ENCODE results near the gene DNAJC27. TPM values are rescaled to one million over a fixed set of nuclear protein-coding genes. Genes with fewer than 3 reads are reported as not detected.

Gene DNAJC27
- total RNA-seq, 1 experiment from 2014 or later: 2.0 TPM

- no peaks in the 10 kb centered on the region for H3K9me3 ChIP-seq (ENCODE audit: low read length)
- no TSS peak for BruUV-seq (replicated peaks)
- no peak overlapping the region for H3K27ac ChIP-seq (ENCODE audit: low read length)
- H3K9ac ChIP-seq (ENCODE audit: low read length): peak overlapping the region; percentile 75
- H3K36me3 ChIP-seq (ENCODE audit: low read depth, low read length): no peaks in the 10 kb centered on the region
- ChIA-PET CTCF (no interaction called here), POLR2A (ENCODE audit: unreplicated experiment) (no interaction called here)
- H3F3A ChIP-seq (ENCODE audit: low read length, unreplicated experiment): no peaks in the 10 kb centered on the region
- TF ChIP-seq EZH2 (IDR thresholded peaks at IDR 0.05; ENCODE audit: low read length, unreplicated experiment) (no peak), CTCF (conservative IDR thresholded peaks at IDR 0.05; ENCODE audit: low read depth, low read length) (no peak), EZH2phosphoT487 (IDR thresholded peaks at IDR 0.05; ENCODE audit: borderline replicate concordance, low read length) (no peak)
- H4K20me1 ChIP-seq (ENCODE audit: low read length): peaks cover 13% of the 10 kb centered on the region; the same call in 1 of the 2 replicates
- peaks cover 20% of the 10 kb centered on the region for H3K4me1 ChIP-seq (ENCODE audit: insufficient read depth, low read length)
- intact Hi-C loops (cut with micrococcal nuclease): no loop called here
- no peaks in the 10 kb centered on the region for H3K9me2 ChIP-seq (replicated peaks; ENCODE audit: low read length)
- DNase-seq: peak; percentile 54
- peak overlapping the region; percentile 79 for H3K4me3 ChIP-seq (ENCODE audit: low read length)
- no peaks in the 10 kb centered on the region for H3K27me3 ChIP-seq (ENCODE audit: low read length)
- peak overlapping the region; percentile 98 for H3K4me2 ChIP-seq (ENCODE audit: low read length)
- peak overlapping the region; percentile 93 for H2AFZ ChIP-seq (ENCODE audit: low read length)
- peaks cover 39% of the 10 kb centered on the region for H3K79me2 ChIP-seq (ENCODE audit: low read length)
- ATAC-seq: peak; percentile 37
Measured at GRCh38 chr2:24919037-24919505, 52.7 kb downstream of the DNAJC27 start.

- Histone ChIP-seq H4K20me1 (ENCODE audit: low read length) (peaks cover 13% of the 10 kb centered on the region; the same call in 1 of the 2 replicates), H3K9me2 (replicated peaks; ENCODE audit: low read length) (no peaks in the 10 kb centered on the region), H3K9ac (ENCODE audit: low read length) (no peak overlapping the region), H3K9me3 (ENCODE audit: low read length) (no peaks in the 10 kb centered on the region), H3K4me3 (ENCODE audit: low read length) (peak overlapping the region; percentile 79), H3K4me2 (ENCODE audit: low read length) (peak overlapping the region; percentile 98), H3K27me3 (ENCODE audit: low read length) (no peaks in the 10 kb centered on the region), H3K79me2 (ENCODE audit: low read length) (peaks cover 39% of the 10 kb centered on the region), H2AFZ (ENCODE audit: low read length) (no peak overlapping the region), H3K36me3 (ENCODE audit: low read depth, low read length) (no peaks in the 10 kb centered on the region), H3K4me1 (ENCODE audit: insufficient read depth, low read length) (peaks cover 20% of the 10 kb centered on the region), H3K27ac (ENCODE audit: low read length) (no peak overlapping the region), H3F3A (ENCODE audit: low read length, unreplicated experiment) (no peaks in the 10 kb centered on the region)
- ChIA-PET CTCF (no interaction called here), POLR2A (ENCODE audit: unreplicated experiment) (no interaction called here)
- no TSS peak for BruUV-seq (replicated peaks)
- intact Hi-C loops (cut with micrococcal nuclease): no loop called here
- no peak for ATAC-seq
- no peak for DNase-seq
- TF ChIP-seq EZH2phosphoT487 (IDR thresholded peaks at IDR 0.05; ENCODE audit: borderline replicate concordance, low read length): no peak
- no peak for TF ChIP-seq CTCF (conservative IDR thresholded peaks at IDR 0.05; ENCODE audit: low read depth, low read length)
- TF ChIP-seq EZH2 (IDR thresholded peaks at IDR 0.05; ENCODE audit: low read length, unreplicated experiment): no peak
Measured at GRCh38 chr2:24918326-24919036, 53.3 kb downstream of the DNAJC27 start.

GRCh38 chr2:24917731-24918325, 53.9 kb downstream of the DNAJC27 start:
- Histone ChIP-seq H3K27ac (ENCODE audit: low read length) (no peak overlapping the region), H3K9me3 (ENCODE audit: low read length) (no peaks in the 10 kb centered on the region), H3K9ac (ENCODE audit: low read length) (no peak overlapping the region), H4K20me1 (ENCODE audit: low read length) (peaks cover 13% of the 10 kb centered on the region; the same call in 1 of the 2 replicates), H3K36me3 (ENCODE audit: low read depth, low read length) (no peaks in the 10 kb centered on the region), H2AFZ (ENCODE audit: low read length) (no peak overlapping the region), H3K4me2 (ENCODE audit: low read length) (peak overlapping the region; percentile 98), H3K4me1 (ENCODE audit: insufficient read depth, low read length) (peaks cover 20% of the 10 kb centered on the region), H3K9me2 (replicated peaks; ENCODE audit: low read length) (no peaks in the 10 kb centered on the region), H3K79me2 (ENCODE audit: low read length) (peaks cover 39% of the 10 kb centered on the region), H3F3A (ENCODE audit: low read length, unreplicated experiment) (no peaks in the 10 kb centered on the region), H3K27me3 (ENCODE audit: low read length) (no peaks in the 10 kb centered on the region), H3K4me3 (ENCODE audit: low read length) (peak overlapping the region; percentile 4; the same call in 1 of the 2 replicates)
- intact Hi-C loops (cut with micrococcal nuclease): no loop called here
- POLR2A ChIA-PET (ENCODE audit: unreplicated experiment): no interaction called here
- no TSS peak for BruUV-seq (replicated peaks)
- ATAC-seq (no peak), DNase-seq (no peak)
- TF ChIP-seq EZH2 (IDR thresholded peaks at IDR 0.05; ENCODE audit: low read length, unreplicated experiment) (no peak), EZH2phosphoT487 (IDR thresholded peaks at IDR 0.05; ENCODE audit: borderline replicate concordance, low read length) (no peak), CTCF (conservative IDR thresholded peaks at IDR 0.05; ENCODE audit: low read depth, low read length) (no peak)
- CTCF ChIA-PET: no interaction called here

Measured in PC-3 (cell line).